Prostate gland (tissue), 2 donors: ENCODE data around the gene IGFL3.

Source experiments
- POLR2A ChIP-seq: fragments of 450-650 bp; IDR thresholded peaks from one replicate; pipeline ENCODE4 v1.6.1; 2016; ENCODE audit warnings: antibody characterized with exemption, mild to moderate bottlenecking
- TF ChIP-seq, protein P1 (sequence below), 4 experiments: fragments of 200-600 bp in 2 of 4; fragments of 450-650 bp in 2 of 4; sonication (generic) in 2 of 4; IDR thresholded peaks; 1 replicate in 3 of 4; 2 replicates in 1 of 4; pipeline ENCODE4 v1.5.1; 2016 to 2019; ENCODE audit warnings: antibody characterized with exemption in 4 of 4, mild to moderate bottlenecking in 2 of 4, moderate library complexity in 2 of 4

DNA sequence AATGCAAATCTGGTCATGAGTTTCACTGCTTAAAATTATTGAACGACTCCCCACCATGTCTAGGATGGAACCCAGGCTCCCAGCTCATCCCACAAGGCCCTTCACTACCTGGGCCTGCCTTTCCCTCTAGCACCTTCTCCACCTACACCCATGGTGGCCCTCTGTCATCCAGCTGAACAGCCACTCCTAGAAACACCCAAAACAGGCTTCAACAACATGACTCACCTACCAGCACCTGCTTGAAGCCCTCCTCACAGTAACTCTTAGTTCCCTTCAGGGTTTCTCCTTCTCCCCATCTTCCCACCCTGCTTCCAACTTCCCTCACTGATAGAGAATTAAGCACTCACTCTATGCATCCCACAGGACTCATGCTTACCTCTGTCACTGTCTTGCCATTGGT lies 16.9 kb upstream of the IGFL3 start:
- TF ChIP-seq, protein P1, sequence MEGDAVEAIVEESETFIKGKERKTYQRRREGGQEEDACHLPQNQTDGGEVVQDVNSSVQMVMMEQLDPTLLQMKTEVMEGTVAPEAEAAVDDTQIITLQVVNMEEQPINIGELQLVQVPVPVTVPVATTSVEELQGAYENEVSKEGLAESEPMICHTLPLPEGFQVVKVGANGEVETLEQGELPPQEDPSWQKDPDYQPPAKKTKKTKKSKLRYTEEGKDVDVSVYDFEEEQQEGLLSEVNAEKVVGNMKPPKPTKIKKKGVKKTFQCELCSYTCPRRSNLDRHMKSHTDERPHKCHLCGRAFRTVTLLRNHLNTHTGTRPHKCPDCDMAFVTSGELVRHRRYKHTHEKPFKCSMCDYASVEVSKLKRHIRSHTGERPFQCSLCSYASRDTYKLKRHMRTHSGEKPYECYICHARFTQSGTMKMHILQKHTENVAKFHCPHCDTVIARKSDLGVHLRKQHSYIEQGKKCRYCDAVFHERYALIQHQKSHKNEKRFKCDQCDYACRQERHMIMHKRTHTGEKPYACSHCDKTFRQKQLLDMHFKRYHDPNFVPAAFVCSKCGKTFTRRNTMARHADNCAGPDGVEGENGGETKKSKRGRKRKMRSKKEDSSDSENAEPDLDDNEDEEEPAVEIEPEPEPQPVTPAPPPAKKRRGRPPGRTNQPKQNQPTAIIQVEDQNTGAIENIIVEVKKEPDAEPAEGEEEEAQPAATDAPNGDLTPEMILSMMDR (IDR thresholded peaks at IDR 0.05): no peak
- TF ChIP-seq POLR2A: no peak
